IgD-negative memory B cell (primary cell): ENCODE data around the gene WWOX. TPM values are rescaled to one million over a fixed set of nuclear protein-coding genes. Genes with fewer than 3 reads are reported as not detected.

ENCODE experiments used
- H3K27ac Mint-ChIP-seq, 3 donors: one replicate each; pipeline ENCODE4 v1.8.0; 2020 to 2022; ENCODE audit warnings: mild to moderate bottlenecking in 3 of 3, mixed read lengths in 3 of 3, moderate library complexity in 1 of 3
- H3K27me3 Mint-ChIP-seq: one replicate; pipeline ENCODE4 v1.8.0; 2021; ENCODE audit warnings: mixed read lengths
- H3K36me3 Mint-ChIP-seq: one replicate; pipeline ENCODE4 v1.8.0; 2020; ENCODE audit warnings: mild to moderate bottlenecking, mixed read lengths
- H3K4me1 Mint-ChIP-seq, 3 donors: one replicate each; pipeline ENCODE4 v1.8.0; 2020 to 2022; ENCODE audit warnings: mixed read lengths in 3 of 3, mild to moderate bottlenecking in 1 of 3
- H3K4me3 Mint-ChIP-seq, 4 donors: one replicate each; pipeline ENCODE4 v1.8.0; 2020 to 2022; ENCODE audit warnings: mild to moderate bottlenecking in 4 of 4, mixed read lengths in 4 of 4, moderate library complexity in 3 of 4
- H3K9me3 Mint-ChIP-seq, 3 donors: one replicate each; pipeline ENCODE4 v1.8.0; 2020 to 2021; ENCODE audit warnings: mixed read lengths in 3 of 3, mild to moderate bottlenecking in 1 of 3
- polyA plus RNA-seq: library from polyadenylated mRNA; unstranded; fragments of 300-500 nt; fragmentation: Illumina TruSeq; gene quantifications from one replicate; pipeline ENCODE4 v1.2.3, GENCODE V29; 2021

The WWOX gene
- polyA plus RNA-seq, 1 donor from 2014 or later: 12.2 TPM

DNA sequence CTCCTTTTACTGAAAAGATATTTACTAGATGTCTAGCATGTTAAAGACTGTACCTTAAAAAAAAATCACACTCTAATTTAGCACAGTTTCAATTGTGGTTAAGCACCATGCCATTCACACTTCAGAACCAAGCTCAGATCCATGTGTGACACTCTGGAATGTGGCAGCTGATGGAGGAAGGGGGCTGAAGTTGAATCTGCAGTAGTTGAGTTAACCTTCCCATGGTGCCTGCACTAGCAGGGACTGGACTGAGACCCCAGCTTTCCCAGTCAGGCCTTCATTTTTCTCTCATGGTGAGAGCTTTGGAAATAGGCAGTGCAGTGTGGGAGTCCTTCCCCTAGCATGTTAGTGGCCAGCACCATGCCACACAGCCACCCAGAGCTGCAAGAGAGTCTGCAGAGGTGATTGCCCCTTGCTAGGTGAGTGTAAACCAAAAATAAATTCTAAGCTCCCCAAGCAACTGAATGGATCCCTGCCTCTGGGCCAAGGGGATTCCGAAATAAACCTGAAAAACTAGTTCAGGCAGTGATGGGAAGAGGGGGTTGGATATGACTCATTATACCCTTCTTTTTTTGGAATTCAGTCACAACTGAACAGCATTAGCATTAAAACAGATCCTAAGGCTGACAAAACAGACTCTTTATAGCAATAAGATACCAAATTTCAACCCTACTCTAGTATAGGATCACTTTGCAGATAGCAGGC, 208.5 kb downstream of the WWOX start:
- Mint-ChIP-seq H3K4me1 (peaks cover 0 to 4% (median 2%) of the 10 kb centered on the region in 3 donors), H3K27ac (no peak overlapping the region), H3K27me3 (no peaks in the 10 kb centered on the region), H3K4me3 (no peak overlapping the region), H3K9me3 (no peaks in the 10 kb centered on the region), H3K36me3 (peaks cover 4% of the 10 kb centered on the region)

DNA sequence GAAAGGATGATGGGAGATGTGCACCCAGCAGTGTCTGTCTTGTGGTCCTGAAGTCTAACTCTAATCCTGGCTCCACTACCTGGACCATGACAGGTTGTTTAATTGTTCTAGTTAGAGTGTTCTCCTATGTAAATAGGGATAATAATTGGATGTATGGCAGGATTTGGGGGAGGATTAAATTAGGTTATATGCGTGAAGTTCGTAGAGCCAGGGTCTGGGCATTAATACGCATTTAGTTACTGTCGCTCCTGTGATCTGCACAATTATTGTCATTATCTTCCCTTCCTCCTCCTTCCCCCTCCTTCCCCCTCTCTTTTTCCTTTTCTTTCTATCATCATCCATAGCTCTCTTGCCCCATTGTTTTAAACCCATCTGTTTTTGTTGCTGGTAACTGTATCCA, 210.3 kb downstream of the WWOX start:
- Mint-ChIP-seq H3K27me3 (no peaks in the 10 kb centered on the region), H3K4me1 (peaks cover 2 to 4% (median 2%) of the 10 kb centered on the region in 3 donors), H3K36me3 (peaks cover 9% of the 10 kb centered on the region), H3K4me3 (no peak overlapping the region), H3K9me3 (no peaks in the 10 kb centered on the region), H3K27ac (peak overlapping the region in 1 of 3 donors; percentile 21)

DNA sequence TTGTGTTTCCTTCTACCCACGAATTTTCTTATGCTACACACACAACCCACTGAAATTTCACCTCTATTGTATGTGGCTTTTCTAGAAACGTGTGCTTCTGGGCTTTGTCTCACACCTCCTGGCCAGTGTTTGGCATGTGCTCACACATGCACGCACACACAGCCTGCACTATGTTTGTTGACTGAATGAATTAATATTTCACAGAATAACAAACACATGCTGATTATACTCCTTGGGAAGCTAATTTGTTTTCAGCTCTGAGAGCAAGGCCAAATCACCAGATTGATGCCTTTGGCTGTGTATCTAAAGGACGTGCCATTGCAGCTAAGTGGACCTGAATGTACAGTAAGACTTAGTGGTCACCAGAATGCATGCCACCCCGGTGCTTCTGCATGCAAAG, 210.7 kb downstream of the WWOX start:
- peaks cover 0 to 4% (median 2%) of the 10 kb centered on the region in 3 donors for H3K4me1 Mint-ChIP-seq
- H3K27me3 Mint-ChIP-seq: no peaks in the 10 kb centered on the region
- peaks cover 7% of the 10 kb centered on the region for H3K36me3 Mint-ChIP-seq
- no peaks in the 10 kb centered on the region for H3K9me3 Mint-ChIP-seq
- no peak overlapping the region for H3K27ac Mint-ChIP-seq
- H3K4me3 Mint-ChIP-seq: no peak overlapping the region

DNA sequence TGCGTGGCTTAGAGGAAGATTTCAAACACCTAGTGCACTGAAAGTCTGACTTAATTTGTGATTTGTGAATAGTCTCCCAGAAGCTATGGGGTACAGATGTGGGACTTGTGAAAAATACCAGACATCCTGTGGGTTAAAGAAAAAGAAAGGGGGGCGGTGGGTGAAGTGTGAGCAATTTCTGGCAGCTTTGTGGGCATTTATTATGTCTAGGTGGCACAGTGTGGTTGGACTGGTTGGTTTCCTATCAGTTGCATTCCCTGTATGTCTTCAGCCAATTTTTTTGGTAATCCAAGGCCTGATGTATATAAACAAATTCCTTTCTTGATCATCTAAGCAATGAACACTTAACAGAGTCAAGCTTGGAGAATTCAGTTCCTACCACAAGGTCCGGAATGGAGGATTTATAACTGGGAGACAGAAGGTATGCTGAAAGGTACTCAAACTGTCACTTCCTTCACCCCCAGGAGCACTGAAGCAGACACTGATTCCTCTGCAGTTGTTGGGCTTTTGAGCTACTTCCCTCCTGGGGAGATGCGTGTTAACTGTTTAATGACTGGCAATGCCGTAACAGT, 211.6 kb downstream of the WWOX start:
- Mint-ChIP-seq H3K4me1 (peaks cover 0 to 4% (median 2%) of the 10 kb centered on the region in 3 donors), H3K27me3 (no peaks in the 10 kb centered on the region), H3K4me3 (peak overlapping the region in 1 of 4 donors; percentile 18), H3K9me3 (no peaks in the 10 kb centered on the region), H3K36me3 (peaks cover 8% of the 10 kb centered on the region), H3K27ac (peak overlapping the region in 1 of 3 donors; percentile 50)

DNA sequence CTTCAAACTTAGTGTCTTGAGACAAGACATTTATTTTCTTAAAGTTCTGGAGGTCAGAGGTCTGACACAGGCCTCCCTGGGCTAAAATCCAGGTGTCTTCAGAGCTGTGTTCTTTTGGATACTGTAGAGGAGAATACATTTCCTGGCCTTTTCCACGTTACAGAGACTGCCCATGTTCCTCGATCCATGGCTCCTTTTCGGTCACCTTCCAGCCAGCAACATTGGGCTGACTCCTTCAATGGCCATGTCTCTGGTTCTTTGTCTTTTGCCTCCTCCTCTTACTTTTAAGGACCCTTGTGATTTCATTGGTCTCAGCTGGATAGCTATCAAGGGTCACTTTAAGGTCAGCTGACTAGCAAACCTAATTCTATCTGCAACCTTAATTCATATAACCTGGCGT, 212.4 kb downstream of the WWOX start:
- no peak overlapping the region for H3K4me3 Mint-ChIP-seq
- H3K4me1 Mint-ChIP-seq: peaks cover 0 to 4% (median 2%) of the 10 kb centered on the region in 3 donors
- peak overlapping the region in 1 of 3 donors; percentile 1 for H3K27ac Mint-ChIP-seq
- H3K9me3 Mint-ChIP-seq: no peaks in the 10 kb centered on the region
- no peaks in the 10 kb centered on the region for H3K27me3 Mint-ChIP-seq
- peaks cover 11% of the 10 kb centered on the region for H3K36me3 Mint-ChIP-seq

DNA sequence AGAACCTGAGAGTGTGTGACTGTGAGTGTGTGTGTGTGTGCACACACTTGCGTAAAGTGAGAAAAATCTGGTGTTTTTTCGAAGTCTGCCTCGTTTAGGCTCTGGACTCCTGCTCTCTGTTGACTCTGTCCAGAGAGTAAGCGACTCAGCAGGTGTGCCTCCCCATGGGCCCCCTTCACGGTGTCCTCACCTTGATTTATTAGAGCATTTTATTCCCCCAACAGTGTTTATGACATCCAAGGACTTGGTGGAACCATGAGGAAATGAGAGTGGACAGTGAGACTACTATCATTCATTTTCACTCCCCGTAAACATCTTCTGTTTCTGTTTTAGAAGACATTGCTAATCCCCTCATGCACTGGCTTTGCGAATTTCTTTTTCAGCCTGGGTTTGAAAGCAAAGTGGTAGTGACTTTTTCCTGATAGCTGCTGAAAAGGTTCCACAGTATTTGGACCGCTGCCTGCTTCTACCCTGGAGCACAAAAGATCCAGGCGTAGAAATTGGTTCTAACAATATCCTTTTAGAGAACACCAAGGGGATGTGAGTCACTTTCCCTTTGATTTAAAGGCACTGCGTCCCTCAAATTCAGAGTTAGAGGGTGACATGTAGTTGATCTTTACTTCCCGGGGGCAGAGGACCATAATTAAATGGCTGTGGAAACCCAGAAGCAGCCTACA, 218.2 kb downstream of the WWOX start:
- peaks cover 0 to 2% (median 0%) of the 10 kb centered on the region in 3 donors for H3K4me1 Mint-ChIP-seq

DNA sequence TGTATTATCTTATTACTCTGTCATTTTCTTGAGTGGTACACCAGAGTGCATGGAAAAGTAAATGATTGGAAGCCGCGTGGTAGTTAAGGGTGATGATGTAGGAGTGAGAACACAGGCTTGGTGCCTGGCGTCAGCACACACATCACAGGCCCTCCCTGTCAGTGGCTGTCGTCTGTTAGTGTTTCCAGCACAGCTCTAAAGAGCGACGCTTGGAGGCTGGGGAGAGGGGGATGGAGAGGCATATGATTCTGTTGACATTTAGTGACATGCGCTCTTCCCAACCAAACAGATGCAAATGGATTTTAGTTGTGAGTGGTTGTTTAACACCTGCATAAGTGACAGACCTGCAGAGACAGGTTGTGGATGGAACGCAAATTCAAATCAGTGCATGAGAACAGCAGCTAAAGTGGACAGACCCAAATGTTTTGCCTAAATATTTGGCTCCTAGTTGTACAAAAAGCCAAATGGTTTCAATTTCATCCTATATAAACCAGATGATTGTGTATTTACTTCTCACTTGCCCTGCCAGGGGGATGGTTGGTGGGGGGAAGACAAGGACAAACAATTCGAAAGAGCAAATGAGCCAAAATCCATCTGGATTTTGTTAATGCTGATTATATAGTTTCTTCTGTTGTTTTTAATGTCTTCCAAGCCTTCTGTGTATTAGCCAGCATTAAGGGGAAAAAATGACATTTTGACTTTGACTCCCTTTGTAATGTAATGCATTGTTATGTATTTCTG, 222.3 kb downstream of the WWOX start:
- peaks cover 3% of the 10 kb centered on the region for H3K36me3 Mint-ChIP-seq
- H3K9me3 Mint-ChIP-seq: no peaks in the 10 kb centered on the region
- H3K27ac Mint-ChIP-seq: no peak overlapping the region
- no peaks in the 10 kb centered on the region for H3K27me3 Mint-ChIP-seq
- no peaks in the 10 kb centered on the region for H3K4me1 Mint-ChIP-seq
- H3K4me3 Mint-ChIP-seq: no peak overlapping the region

More for the DNA sequence above, 218.2 kb downstream of the WWOX start:
- H3K27me3 Mint-ChIP-seq: no peaks in the 10 kb centered on the region
- no peak overlapping the region for H3K27ac Mint-ChIP-seq
- H3K9me3 Mint-ChIP-seq: no peaks in the 10 kb centered on the region
- H3K36me3 Mint-ChIP-seq: peaks cover 13% of the 10 kb centered on the region
- no peak overlapping the region for H3K4me3 Mint-ChIP-seq

DNA sequence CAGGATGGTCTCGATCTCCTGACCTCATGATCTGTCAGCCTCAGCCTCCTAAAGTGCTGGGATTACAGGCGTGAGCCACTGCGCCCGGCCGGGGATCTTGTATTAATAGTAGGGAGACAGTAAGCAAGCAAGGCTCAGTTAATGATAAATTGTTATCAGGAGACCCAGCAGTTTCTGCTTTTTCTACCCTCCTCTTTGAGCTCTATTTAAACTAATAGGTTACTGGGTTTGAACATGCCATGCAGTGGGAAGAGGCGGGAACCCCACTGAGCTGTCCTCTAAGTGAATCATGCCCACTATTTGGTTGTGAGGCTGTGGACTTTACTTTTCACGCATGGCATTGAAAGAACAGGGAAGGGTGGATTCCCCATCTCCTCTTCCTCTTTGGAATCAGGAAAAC, 223.9 kb downstream of the WWOX start:
- no peaks in the 10 kb centered on the region for H3K27me3 Mint-ChIP-seq
- H3K9me3 Mint-ChIP-seq: no peaks in the 10 kb centered on the region
- peaks cover 4% of the 10 kb centered on the region for H3K36me3 Mint-ChIP-seq
- H3K4me1 Mint-ChIP-seq: no peaks in the 10 kb centered on the region
- H3K4me3 Mint-ChIP-seq: no peak overlapping the region
- H3K27ac Mint-ChIP-seq: no peak overlapping the region

DNA sequence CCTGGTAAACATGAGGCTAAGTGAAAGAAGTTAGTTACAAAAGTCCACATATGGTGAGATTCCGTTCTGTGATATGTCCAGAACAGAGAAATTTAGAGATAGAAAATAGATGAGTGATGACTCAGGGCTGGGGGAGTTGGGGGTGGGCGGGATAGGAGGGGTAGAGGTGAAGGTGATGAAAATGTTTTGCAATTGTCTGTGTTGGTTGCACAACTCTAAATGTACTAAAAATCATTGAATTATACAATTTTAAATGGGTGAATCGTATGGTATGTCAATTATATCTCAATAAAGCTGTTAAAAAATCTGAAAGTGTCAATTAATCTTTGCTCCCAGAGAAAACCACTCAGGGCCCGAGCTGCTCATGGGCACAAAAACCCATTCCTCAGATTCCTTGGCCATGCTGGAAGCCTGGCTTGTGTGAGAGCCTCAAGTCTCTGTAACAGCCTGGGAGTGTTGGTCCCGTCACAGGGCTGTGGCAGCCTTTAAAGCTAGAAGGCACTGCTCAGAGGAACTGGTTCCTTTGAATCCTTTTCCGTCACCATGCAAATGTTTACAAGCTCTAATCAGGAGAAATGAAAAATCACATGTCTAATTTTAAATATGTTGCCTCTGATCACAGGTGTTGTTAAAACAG, 225.3 kb downstream of the WWOX start:
- Mint-ChIP-seq H3K9me3 (no peaks in the 10 kb centered on the region), H3K27me3 (no peaks in the 10 kb centered on the region), H3K27ac (no peak overlapping the region), H3K36me3 (peaks cover 2% of the 10 kb centered on the region), H3K4me3 (no peak overlapping the region), H3K4me1 (no peaks in the 10 kb centered on the region)

DNA sequence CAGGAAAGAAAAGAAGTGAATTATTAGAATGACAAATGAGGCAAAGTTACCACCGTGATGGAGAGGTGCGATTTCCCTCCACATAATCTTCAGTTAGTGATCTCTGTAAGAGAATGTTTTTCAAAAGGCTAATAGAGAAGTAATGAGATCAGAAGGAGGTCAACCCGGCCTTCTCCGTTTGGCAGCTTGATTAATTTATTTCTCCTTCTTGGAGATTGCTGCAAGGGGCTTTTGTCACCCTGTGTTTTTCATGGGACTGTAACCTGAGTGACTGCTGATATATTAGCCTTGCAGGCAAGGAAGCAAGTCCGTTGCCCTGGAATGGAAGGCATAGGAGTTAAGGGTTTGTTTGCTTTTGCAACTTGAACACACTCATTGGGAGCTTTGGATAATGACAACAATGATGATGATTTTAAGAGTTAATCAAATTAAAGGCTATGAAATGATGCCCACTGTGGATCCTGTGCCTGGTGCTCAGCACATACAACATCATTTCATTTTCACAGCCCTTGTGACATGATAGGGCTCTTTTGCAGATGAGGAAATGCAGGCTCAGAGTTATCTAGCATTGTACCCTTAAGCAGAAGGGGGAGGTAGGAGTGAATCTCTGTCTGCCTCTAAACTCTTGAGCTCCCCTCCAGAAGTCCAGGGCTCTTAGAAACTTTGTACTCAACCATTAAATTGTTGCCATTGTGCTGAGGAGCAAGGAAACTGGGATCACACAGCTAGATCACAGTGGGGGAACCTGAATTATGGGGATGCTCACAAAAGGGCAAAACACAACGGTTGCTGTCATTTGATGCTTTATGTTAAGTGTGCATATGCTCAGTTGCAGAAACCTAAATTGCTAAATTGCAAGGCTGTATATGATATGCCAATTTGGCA, 226.3 kb downstream of the WWOX start:
- no peak overlapping the region for H3K27ac Mint-ChIP-seq
- no peaks in the 10 kb centered on the region for H3K27me3 Mint-ChIP-seq
- no peak overlapping the region for H3K4me3 Mint-ChIP-seq
- no peaks in the 10 kb centered on the region for H3K4me1 Mint-ChIP-seq
- H3K9me3 Mint-ChIP-seq: no peaks in the 10 kb centered on the region
- peaks cover 2% of the 10 kb centered on the region for H3K36me3 Mint-ChIP-seq

DNA sequence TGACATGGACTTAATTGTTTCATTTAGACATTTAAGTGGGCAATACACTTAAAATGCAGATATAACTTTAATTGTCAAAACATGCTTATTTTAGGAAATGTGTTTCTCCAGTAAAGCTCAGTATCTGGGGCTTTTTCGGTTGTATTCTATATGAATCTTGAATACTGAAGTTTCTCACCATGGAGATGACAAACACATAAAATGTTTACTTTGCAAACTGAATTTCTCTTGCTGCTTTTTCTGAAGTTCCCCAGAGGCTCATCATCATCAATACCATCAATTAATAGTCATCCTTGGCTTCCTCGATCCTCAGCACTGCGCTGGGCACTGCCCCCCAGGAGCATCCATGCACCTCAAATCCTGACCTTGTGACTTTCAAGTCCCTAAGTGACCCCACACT, 227.3 kb downstream of the WWOX start:
- peaks cover 2% of the 10 kb centered on the region for H3K36me3 Mint-ChIP-seq
- H3K27me3 Mint-ChIP-seq: no peaks in the 10 kb centered on the region

DNA sequence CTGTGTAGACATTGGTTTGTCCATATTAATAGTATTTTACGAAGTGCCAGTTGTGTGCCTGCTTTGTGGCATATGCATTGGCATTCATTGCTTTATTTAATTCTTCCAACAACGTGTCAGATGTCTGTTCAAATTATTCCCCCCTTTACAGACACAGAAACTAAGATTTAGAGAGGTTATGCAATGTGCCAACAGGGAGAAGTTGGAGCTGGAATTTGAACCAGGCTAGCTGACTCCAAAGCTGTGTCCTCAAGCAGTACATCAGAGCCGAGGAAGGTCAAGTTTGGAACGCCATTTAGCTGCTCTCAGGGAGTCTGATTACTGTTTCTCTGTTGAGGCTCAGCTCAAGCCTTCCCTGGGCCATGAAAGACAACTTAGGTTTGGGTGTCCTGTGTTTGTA, 232.3 kb downstream of the WWOX start:
- Mint-ChIP-seq H3K4me3 (no peak overlapping the region), H3K4me1 (no peaks in the 10 kb centered on the region), H3K27me3 (no peaks in the 10 kb centered on the region), H3K27ac (no peak overlapping the region), H3K36me3 (peaks cover 1% of the 10 kb centered on the region), H3K9me3 (peaks cover 0 to 2% (median 0%) of the 10 kb centered on the region in 3 donors)

More for the DNA sequence above, 227.3 kb downstream of the WWOX start:
- H3K4me3 Mint-ChIP-seq: no peak overlapping the region
- no peak overlapping the region for H3K27ac Mint-ChIP-seq
- H3K4me1 Mint-ChIP-seq: no peaks in the 10 kb centered on the region
- H3K9me3 Mint-ChIP-seq: no peaks in the 10 kb centered on the region

DNA sequence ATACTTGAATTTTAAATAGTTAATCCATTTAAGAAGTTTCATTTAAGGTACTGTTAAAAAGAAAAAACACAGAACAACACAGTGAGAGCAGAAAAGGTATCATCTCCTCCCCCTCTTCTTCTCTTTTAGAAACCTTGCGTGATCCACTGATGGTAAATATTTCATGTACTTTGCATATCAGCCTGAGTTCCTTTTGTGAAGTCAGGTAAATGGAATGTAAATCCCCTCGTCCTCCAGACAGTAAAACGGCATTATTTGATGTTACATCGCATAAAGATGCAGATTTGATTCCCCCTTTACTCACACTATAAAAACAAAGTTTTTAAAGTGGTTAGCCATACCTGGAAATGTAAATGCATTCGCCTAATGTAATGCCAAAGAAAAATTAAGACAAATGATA, 234.4 kb downstream of the WWOX start:
- Mint-ChIP-seq H3K9me3 (peaks cover 0 to 2% (median 0%) of the 10 kb centered on the region in 3 donors), H3K27ac (no peak overlapping the region), H3K27me3 (no peaks in the 10 kb centered on the region), H3K4me3 (no peak overlapping the region), H3K4me1 (no peaks in the 10 kb centered on the region), H3K36me3 (no peaks in the 10 kb centered on the region)

DNA sequence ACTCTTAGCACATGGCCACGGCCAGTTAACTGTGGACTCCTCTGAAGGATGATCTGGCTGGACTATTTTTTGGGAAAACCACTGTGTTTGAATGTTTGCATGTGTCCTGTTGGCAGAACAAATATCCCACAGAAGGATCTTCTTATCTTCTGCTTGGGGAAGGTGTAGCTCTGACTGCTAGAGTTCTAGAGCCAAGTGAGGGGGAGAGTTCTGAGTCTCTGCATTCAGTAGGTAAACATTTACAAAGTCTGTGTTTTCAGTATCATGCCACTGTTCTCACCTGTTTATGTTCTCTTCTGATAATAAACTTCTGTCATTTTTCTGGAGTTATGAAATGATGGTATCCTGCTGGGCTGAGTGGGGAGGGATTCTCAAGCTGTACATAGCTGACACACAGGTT, 241.1 kb downstream of the WWOX start:
- no peaks in the 10 kb centered on the region for H3K4me1 Mint-ChIP-seq
- H3K27ac Mint-ChIP-seq: no peak overlapping the region
- H3K36me3 Mint-ChIP-seq: no peaks in the 10 kb centered on the region
- H3K4me3 Mint-ChIP-seq: no peak overlapping the region
- H3K27me3 Mint-ChIP-seq: no peaks in the 10 kb centered on the region
- H3K9me3 Mint-ChIP-seq: peaks cover 2 to 8% (median 4%) of the 10 kb centered on the region in 3 donors
